Endodermal cell (in vitro differentiated cells): ENCODE data around the gene FSHR. TPM values are rescaled to one million over a fixed set of nuclear protein-coding genes. Genes with fewer than 3 reads are reported as not detected.

Source experiments
- DNase-seq: peaks from one replicate; pipeline ENCODE4 v3.0.0-alpha.2; 2017
- H3K27ac ChIP-seq: 2 replicates; pipeline ENCODE4 v1.5.1; 2013; ENCODE audit warnings: mild to moderate bottlenecking, low read depth, low read length, moderate library complexity
- H3K27me3 ChIP-seq: 2 replicates; pipeline ENCODE4 v1.6.1; 2013; ENCODE audit warnings: mild to moderate bottlenecking, low read length, moderate library complexity; ENCODE audit not compliant: insufficient read depth, control insufficient read depth, poor library complexity, severe bottlenecking
- H3K36me3 ChIP-seq: 2 replicates; pipeline ENCODE4 v1.7.0; 2013; ENCODE audit warnings: mild to moderate bottlenecking, low read length, moderate library complexity; ENCODE audit not compliant: control insufficient read depth, insufficient read depth
- H3K4me1 ChIP-seq: one replicate; pipeline ENCODE4 v1.7.0; 2013; ENCODE audit warnings: low read length; ENCODE audit not compliant: control insufficient read depth, insufficient read depth
- H3K4me3 ChIP-seq: 2 replicates; pipeline ENCODE4 v1.5.1; 2013; ENCODE audit warnings: mild to moderate bottlenecking, low read length, moderate library complexity
- H3K9ac ChIP-seq: 2 replicates; pipeline ENCODE4 v1.6.1; 2013; ENCODE audit warnings: mild to moderate bottlenecking, low read length, moderate library complexity; ENCODE audit not compliant: poor library complexity, severe bottlenecking; ENCODE audit errors: extremely low read depth
- H3K9me3 ChIP-seq: 2 replicates; pipeline ENCODE4 v1.6.1; 2013; ENCODE audit warnings: mild to moderate bottlenecking, low read length, moderate library complexity; ENCODE audit not compliant: control insufficient read depth
- H3K27ac Mint-ChIP-seq: 2 replicates; pipeline ENCODE4 v1.8.0; 2020; ENCODE audit warnings: mixed read lengths
- H3K27me3 Mint-ChIP-seq: 2 replicates; pipeline ENCODE4 v1.8.0; 2021; ENCODE audit warnings: mild to moderate bottlenecking, mixed read lengths; ENCODE audit not compliant: insufficient read depth
- H3K36me3 Mint-ChIP-seq: 2 replicates; pipeline ENCODE4 v1.8.0; 2020; ENCODE audit warnings: low read depth, mixed read lengths
- H3K4me1 Mint-ChIP-seq: 2 replicates; pipeline ENCODE4 v1.8.0; 2020; ENCODE audit warnings: mixed read lengths
- H3K4me3 Mint-ChIP-seq: 2 replicates; pipeline ENCODE4 v1.8.0; 2020; ENCODE audit warnings: mild to moderate bottlenecking, moderate library complexity, mixed read lengths
- H3K9me3 Mint-ChIP-seq: 2 replicates; pipeline ENCODE4 v1.8.0; 2020; ENCODE audit warnings: mild to moderate bottlenecking, mixed read lengths
- WGBS, 2 experiments: methylation state at CpG; one replicate each; pipeline versions ENCODE4 v1.1.5 to v1.1.7; 2013; ENCODE audit warnings: missing lambda C conversion rate in 2 of 2, mixed read lengths in 1 of 2; ENCODE audit not compliant: insufficient coverage in 1 of 2, insufficient read length in 1 of 2; 5-methylcytosine and 5-hydroxymethylcytosine counted together
- total RNA-seq, 2 donors: library from RNA; stranded (reverse); fragmentation: NEBNext Ultra II Directional in 1 of 2; extraction: Animal tissue kit (Norgen Biotek cat#: 25700) in 1 of 2; gene quantifications; 2 replicates in 1 of 2; 3 replicates in 1 of 2; pipeline ENCODE4 v1.2.1, GENCODE V29; 2021
- TF ChIP-seq, protein P1 (sequence below): fragments of 200-600 bp; sonication (generic); conservative IDR thresholded peaks from 2 replicates; pipeline ENCODE4 v1.5.0; 2021; ENCODE audit warnings: antibody characterized with exemption, mild to moderate bottlenecking

FSHR gene
- total RNA-seq, 2 donors from 2014 or later: 4.7 to 6.5 TPM

DNA sequence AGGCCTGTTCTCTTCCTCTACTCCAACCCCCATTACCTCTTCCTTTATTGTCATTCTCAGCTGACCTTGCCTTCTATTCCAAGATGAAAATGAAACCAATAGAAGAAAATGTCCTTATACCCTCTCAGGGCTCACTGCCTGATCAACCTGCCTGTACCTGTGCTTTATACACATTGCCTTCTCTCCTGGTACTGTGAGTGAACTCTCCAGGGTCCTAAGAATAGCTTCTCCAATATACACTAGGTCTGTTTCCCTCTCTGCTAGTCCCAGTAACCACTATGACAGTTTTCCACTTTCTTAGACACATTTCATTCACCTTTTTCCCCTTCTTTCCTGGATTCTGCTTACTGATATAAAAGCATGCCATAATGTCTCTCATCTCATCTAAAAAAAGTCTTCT is 85.7 kb downstream of the FSHR start:
- no peak overlapping the region for H3K27ac Mint-ChIP-seq
- H3K9ac ChIP-seq: no peak overlapping the region
- no peaks in the 10 kb centered on the region for H3K4me1 ChIP-seq
- TF ChIP-seq, protein P1, sequence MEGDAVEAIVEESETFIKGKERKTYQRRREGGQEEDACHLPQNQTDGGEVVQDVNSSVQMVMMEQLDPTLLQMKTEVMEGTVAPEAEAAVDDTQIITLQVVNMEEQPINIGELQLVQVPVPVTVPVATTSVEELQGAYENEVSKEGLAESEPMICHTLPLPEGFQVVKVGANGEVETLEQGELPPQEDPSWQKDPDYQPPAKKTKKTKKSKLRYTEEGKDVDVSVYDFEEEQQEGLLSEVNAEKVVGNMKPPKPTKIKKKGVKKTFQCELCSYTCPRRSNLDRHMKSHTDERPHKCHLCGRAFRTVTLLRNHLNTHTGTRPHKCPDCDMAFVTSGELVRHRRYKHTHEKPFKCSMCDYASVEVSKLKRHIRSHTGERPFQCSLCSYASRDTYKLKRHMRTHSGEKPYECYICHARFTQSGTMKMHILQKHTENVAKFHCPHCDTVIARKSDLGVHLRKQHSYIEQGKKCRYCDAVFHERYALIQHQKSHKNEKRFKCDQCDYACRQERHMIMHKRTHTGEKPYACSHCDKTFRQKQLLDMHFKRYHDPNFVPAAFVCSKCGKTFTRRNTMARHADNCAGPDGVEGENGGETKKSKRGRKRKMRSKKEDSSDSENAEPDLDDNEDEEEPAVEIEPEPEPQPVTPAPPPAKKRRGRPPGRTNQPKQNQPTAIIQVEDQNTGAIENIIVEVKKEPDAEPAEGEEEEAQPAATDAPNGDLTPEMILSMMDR: no peak
- H3K9me3 ChIP-seq: no peaks in the 10 kb centered on the region
- no peaks in the 10 kb centered on the region for H3K36me3 ChIP-seq
- no peak overlapping the region for H3K4me3 Mint-ChIP-seq
- no peaks in the 10 kb centered on the region for H3K4me1 Mint-ChIP-seq
- H3K27me3 Mint-ChIP-seq: no peaks in the 10 kb centered on the region
- H3K4me3 ChIP-seq: no peak overlapping the region
- H3K27ac ChIP-seq: no peak overlapping the region
- H3K27me3 ChIP-seq: no peaks in the 10 kb centered on the region
- DNase-seq: no peak
- H3K36me3 Mint-ChIP-seq: no peaks in the 10 kb centered on the region
- H3K9me3 Mint-ChIP-seq: peaks cover 4% of the 10 kb centered on the region

DNA sequence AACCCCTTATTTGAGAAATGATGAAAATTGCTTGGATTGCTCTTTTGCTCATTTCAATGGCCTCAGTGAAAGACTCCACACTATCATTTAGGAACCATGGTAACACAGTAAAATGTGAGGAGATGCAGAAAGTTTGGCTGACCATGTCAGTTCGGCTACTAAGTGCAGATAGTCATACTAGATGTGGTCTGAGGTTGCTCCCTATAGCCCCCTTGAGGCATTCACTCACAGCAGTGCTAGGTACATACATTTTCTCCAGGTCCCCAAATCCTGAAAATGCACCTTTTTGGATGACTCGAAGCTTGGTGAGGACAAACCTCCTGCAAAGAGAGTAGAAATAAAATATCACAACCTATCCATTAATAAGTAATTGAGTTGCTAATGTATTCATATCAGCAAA is 86.3 kb downstream of the FSHR start:
- TF ChIP-seq, protein P1: peak; percentile 46

DNA sequence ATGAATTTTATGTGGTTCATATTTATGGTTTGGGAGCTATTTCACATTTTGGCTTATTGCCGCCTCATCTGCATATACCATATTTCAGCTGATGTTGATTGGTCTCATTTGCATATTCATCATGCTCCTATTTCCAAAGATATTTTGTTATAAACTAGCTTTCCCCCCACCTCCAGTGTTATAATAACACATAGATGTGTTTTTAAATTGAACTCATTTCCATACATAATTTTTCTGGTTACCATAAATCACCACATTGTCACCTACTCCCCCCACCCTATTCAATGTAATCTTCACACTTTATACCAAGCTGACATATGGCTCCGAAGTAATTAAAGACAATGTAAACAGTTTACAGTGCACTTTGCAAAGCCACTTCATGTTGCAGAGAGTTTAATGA is 101.2 kb downstream of the FSHR start:
- H3K4me3 Mint-ChIP-seq: no peak overlapping the region
- no peaks in the 10 kb centered on the region for H3K27me3 Mint-ChIP-seq
- no peak overlapping the region for H3K27ac Mint-ChIP-seq
- H3K9me3 Mint-ChIP-seq: peaks cover 4% of the 10 kb centered on the region
- H3K4me1 Mint-ChIP-seq: no peaks in the 10 kb centered on the region
- Histone ChIP-seq H3K36me3 (no peaks in the 10 kb centered on the region), H3K9me3 (peaks cover 9% of the 10 kb centered on the region), H3K4me1 (no peaks in the 10 kb centered on the region), H3K27me3 (peaks cover 7% of the 10 kb centered on the region), H3K27ac (no peak overlapping the region), H3K9ac (no peak overlapping the region), H3K4me3 (no peak overlapping the region)
- peaks cover 4% of the 10 kb centered on the region for H3K36me3 Mint-ChIP-seq
- WGBS, 2 experiments: 64 to 100% methylated on average over 1 to 2 of the region's 2 CpGs
- no peak for DNase-seq
- TF ChIP-seq, protein P1: no peak

More for the DNA sequence above, 86.3 kb downstream of the FSHR start:
- Histone ChIP-seq H3K9me3 (no peaks in the 10 kb centered on the region), H3K27ac (no peak overlapping the region), H3K9ac (no peak overlapping the region), H3K36me3 (no peaks in the 10 kb centered on the region), H3K4me1 (no peaks in the 10 kb centered on the region), H3K4me3 (no peak overlapping the region), H3K27me3 (no peaks in the 10 kb centered on the region)
- Mint-ChIP-seq H3K4me1 (no peaks in the 10 kb centered on the region), H3K4me3 (no peak overlapping the region), H3K9me3 (peaks cover under 1% of the 10 kb centered on the region), H3K36me3 (no peaks in the 10 kb centered on the region), H3K27me3 (no peaks in the 10 kb centered on the region), H3K27ac (no peak overlapping the region)
- 87% methylated on average over 2 of the region's 2 CpGs; no CpG with 5 or more reads in 1 of the 2 experiments for WGBS, 2 experiments
- no peak for DNase-seq
